UCSD-AML1 (cell line): Measurements from ENCODE around the gene POLR2E.
A peak's percentile ranks its signal among the peaks of the same experiment; 100 is the strongest.
"Not testable (repeated sequence)": the region's sequence is repeated elsewhere in the genome, so short reads cannot be mapped to it uniquely, and the experiment has no call there.

Source experiments
- DNase-seq: peaks from one replicate; lab custom pipeline; 2025; ENCODE audit not compliant: unreplicated experiment; lab: John Stamatoyannopoulos, UW

Gene POLR2E

DNA sequence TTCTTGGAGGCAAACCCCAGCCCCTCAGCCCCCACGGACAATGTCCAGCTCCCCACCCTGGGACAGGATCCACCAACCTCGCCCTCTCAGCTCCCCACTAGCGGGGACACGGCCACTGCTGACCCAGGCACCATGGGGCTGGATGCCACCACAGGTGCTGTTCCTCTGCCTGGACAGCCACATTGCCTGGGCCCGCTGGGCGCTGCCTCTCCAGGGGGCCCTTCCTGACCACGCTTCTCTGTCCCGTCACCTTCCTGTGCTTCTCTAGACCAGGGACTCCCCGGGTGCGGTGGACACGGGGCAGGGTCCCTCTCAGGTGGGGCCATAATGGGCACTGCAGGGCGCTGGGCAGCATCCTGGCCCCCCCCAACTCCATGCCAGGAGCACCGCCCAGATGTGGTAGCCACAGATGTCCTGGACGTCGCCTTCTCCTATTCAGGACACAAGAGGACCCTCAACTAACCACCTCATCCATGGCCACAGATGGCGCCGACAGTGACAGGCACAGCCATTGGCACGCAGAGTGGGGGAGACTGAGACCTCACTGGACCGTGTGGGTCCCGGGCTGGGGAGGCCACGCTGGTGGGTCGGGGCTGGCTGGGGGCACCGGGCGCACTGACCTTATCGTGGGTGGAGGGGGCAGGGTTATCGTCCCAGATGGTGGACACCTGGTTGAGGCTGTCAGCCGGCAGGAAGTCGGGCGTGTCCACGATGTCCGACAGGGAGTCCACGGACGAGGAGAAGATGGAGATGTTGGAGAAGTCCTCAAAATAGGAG lies 32.0 kb upstream of the POLR2E start:
- DNase-seq = no peak

DNA sequence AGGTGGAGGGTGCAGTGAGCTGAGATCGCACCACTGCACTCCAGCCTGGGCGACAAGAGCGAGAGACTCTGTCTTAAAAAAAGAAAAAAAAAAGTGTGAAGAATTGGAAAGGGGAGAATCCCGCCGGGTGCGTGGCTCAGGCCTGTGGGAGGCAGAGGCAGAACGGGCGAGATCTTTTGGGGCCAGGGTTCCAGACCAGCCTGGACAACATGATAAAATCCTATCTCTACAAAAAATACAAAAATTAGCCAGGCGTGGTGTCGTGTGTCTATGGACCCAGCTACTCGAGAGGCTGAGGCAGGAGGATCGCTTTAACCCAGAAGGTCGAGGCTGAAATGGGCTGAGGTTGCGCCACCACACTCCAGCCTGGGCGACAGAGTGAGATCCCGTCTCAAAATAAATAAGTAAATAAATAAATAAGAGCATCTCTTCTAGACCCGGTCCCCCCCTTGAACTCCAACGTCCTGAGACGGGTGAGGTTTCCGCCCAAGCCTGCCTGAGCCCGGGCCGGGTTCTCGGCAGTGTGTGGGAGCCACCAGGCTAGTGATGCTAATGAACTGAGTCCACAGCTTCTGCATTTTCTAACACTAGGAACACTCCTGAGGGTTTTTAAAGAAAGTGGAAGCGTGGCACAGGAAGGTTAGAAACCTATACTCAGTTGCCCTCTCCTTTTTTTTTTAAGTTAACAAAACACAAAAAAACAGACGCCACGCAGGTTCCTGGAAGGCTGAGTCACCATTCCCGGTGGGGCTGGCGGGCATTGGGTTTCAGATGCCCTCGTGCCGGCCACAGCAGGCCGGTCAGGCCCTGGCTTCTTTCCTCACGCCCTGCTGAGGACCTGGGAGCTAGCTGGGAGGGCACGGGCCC lies 30.7 kb upstream of the POLR2E start:
- DNase-seq = peak; percentile 46

DNA sequence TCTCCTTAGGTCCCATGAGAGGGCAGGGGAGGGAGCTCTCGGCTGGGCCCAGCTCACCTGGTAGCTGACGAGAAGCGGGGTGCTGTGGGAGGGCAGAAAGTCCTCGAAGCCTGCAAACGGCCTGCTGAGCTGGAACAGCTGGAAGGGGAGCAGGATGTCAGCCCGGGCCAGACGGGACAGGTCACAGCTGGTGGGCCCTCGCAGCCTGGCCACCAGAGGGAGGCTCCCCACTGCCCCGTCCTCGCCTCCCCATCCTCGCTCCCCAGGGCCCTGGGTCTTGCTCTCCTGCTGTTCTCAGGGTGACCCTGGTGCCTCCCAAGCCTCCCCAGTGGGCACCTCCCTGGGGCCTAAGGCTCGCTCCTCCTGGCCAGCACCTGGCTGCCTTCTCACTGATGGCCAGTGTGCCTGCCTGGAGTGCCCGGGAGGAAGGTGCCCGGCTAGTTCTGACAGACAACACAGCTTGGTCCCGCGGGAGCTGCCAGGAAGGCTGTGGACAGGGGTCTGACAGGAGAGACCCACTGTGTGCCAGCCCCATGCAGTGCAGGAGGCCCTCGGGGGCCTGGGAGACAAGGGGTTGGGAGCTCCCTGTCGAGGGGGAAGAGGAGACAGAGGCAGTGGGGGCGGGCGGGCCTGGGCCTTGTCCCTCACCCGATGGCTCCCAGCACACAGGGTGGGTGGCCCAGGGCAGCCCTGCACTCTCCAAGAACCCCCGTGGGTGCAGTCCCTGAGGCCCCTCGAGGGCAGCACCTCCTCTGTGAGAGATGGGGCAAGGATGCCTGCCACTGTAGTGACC lies 28.9 kb upstream of the POLR2E start:
- no peak for DNase-seq

DNA sequence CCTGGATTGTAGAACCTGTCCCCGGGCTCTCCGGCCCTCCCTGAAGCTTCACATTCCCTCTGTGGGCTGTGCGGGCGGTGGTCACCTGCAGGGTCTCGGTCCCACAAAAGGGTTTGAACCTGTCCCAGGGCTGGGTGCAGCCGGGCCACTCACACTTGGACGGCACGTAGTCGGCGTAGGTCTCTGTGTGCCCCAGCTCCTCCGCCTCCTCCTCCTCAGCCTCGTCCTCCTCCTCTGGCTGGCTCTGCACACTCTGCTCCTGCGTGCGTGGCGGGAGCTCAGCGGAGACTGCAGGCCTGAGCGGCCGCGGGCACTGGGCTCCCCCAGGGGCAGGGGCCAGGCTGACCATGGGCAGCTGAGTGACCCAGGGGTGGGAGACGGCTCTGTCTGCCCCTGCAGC lies 28.2 kb upstream of the POLR2E start:
- DNase-seq = no peak

DNA sequence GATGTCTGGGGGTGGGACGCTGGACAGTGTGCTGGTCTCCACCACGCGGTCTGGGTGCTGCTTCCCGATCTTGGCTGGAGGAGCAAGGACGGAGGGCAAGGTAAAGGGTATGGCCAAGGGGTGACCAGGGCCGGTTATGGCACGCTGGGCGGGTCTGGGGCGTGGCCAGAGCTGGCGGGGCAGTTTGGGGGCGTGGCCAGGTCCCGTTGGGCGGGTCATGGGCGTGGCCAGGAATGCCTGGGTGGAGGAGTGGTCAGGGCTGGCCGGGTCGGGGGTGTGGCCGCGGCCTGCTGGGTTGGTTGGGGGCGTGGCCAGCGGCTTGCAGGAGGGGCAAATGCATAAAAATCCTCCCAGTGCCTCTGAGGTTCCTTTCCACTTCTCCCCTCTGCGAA lies 27.8 kb upstream of the POLR2E start:
- peak; percentile 79 for DNase-seq

DNA sequence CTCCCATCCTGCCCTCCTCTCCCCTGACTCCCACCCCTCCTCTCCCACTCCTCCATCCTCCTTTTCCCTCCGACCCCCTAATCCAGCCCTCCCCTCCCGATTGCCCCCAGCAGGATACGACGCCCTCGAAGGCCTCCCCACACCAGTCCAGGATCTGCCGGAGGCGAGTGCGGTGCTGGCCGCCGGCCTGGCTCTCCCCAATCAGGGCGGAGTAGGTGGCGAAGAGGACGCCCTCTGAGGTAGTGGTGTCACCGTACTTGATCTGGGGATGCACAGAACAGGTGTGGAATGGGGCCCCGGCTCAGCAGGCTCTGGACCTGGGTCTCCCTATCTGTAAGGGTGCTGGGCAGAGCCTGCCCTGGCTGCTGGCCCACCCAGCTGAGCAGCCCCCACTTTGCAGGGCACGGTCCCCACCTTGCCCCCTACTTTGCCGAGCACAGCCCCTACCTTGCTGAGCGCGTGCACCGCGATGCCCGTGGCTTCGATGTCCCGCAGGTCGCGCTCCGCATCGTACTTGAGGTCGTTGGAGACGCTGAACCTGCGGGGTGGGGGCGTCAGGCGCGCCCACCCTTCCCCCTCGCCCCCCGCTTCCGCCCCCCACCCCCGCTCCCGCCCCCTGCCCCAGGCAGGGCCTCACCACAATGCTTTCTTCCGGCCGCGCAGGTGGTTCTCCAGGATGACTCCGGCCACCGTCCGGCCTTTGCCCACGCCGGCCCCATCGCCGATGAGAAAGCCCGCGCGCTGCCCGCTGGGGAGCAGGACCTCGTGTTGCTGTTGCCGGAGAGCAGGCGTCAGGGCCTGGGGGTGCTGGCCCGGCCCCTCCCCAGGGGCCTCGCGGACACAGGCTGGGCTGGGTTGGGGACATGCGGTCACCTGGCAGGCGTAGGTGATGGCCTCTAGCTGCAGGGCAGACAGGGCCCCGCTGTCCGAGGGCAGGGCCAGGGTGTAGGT lies 27.1 kb upstream of the POLR2E start:
- no peak for DNase-seq

DNA sequence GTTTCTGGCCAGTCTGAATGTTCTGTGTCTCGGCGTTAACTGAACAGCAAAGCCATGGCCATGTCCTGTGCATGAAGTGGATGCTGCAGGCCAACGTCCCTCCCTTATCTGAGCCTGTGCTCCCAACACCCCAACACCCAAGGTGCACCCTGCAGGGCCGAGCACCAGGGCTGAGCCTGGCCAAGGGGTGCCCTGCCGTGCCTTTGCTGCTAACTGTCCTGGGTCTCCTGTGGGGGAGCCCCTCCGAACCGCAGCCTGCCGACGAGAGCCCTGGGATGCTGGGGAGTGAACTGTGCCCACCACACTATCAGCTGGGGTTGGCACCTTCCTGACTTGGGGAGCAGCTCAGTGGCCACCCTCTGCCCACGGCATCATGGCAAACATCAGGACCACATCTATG lies 26.2 kb upstream of the POLR2E start:
- DNase-seq = no peak

DNA sequence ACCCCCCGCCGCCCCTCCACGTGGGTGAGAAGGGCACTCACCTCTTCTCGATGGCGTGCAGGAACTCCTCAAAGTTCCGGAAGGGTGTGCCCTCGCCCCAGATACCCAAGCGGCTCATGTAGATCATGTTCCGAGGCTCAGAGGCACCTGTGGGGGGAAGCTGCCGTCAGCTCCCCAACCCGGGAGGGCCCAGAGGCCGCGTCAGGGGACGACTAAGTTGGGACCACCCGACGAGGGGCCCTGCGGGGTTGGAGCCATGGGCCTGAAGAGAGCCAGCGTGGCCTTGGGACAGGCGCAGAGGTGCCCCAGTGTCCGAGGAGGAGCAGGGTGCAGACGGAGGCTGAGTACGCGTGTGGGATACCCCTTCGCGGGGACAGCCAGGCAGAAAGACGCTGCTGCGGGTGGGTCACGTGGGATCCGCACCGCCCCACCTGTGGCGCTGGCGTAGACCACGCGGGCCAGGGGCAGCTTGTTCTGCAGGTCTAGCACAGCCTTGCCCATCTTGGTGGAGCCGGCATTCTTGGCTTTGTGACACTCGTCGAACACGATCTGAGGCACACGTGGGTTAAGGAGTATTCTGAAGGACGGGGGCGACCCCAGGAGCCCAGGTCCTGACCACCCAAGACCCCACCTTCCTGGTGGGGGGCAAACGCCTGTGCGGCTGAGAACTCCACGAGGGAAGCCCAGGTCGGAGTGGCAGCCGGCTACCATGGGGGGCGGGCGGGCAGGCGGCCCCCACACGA lies 24.5 kb upstream of the POLR2E start:
- DNase-seq = no peak

DNA sequence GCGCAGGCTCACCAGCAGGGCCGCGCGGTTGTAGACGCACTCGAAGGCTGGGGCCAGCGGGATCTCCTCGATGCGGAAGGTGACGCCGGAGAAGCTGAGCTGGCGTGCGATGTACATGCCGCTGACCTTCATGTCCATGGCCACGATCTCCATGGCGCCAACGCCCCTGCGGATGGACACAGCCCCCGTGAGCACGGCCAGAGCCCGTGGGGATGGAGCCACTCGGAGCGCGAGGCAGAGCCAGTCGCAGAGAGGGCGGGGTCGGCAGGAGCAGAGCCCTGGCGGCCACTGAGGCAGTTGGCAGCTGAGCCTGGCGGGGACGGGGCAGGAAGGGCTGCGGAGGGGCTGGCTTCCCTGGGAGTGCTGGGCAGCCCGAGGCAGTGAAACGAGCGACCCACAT lies 23.8 kb upstream of the POLR2E start:
- no peak for DNase-seq

DNA sequence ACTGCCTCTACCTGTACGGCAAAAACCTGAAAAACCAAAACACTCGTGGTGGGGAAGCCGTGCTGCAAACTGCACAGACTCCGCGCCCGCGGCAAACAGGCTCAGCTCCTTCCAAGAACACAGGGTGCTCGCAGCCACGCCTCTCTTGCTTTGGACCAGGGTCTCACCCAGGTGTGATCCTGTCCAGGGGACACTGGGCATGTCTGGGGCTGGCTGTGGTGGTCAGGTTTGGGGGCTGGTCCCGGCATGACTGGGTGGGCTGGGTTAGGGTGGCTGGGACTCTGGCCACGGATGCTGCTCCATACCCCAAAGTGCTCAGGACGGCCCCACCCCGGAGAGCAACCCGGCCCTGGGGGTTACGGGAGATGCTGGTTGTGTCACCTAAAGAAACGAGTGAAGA lies 22.5 kb upstream of the POLR2E start:
- no peak for DNase-seq

DNA sequence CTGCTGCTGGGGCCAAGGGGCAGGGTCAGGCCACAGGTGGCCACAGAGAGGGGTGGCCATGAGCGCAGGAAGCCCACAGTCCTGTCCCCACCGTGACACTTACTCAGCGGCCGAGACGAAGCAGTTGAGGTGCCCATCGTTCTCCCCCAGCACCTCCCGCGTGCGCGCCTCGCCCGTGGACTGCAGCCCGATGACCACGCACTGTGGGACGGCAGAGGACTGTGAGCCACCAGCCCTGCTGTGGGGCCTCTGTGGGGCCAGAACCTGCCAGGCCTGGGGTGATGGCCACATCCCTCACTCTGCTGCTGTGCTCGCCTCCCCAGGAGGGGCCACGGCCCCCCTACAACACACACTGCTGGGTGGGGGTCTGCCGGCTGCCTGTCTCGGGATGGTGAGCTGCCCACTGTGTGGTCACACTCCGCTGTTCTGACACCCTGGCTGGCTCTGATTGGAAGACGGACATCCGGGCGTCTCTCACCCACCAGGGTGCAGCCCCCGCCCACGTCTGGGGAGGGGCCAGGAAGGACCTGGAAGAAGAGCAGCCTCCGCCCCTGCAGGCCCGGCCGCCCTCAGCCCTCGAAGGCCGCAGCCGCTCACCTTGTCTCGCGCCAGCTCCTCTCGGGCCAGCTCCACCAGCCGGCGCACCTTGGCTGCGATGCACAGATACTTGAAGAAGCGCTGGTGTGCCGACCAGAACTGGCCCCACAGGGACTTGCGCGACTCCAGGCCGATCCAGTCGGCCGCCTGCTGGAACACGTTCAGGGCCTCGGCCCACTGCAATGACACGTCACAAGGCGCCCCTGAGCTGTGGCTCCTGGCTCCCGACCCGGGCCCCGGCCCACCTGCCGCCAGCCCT lies 21.8 kb upstream of the POLR2E start:
- DNase-seq = no peak

DNA sequence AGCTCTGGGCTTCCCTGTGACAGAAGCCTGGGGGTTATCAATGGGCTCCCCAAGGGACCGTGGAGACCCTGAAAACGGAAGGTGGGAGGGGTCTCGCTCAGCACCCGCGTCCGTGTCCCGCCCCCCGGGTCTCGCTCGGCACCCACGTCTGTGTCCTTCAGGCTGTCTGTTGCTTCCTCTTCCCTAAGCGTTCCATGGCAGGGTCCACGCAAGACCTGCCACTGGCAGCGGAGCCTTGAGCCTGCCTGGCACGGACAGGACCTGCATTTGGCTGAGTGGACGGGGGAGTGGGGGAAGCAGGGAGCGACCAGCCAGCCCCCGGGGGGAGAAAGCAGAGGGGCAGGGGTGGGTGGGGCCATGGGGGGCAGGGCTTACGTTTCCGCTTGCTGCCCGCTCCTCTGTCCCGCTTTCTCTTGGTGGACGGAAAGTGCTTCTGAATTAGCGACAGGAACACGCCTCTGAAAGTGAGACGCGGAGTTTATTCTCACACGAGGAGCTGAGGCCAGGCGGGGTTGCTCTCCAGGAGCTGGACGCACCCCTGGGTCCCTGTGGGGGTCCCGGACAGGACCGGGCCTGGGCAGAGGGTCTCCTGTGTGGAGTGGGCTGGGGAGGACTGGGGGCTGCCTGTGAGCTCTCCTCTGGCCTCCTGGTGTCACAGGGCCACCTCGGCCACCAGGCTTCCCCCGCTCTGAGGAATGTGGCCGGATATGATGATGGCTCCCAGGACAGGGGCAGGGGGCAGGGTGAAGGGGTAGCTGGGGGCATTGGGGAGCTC lies 20.7 kb upstream of the POLR2E start:
- no peak for DNase-seq

DNA sequence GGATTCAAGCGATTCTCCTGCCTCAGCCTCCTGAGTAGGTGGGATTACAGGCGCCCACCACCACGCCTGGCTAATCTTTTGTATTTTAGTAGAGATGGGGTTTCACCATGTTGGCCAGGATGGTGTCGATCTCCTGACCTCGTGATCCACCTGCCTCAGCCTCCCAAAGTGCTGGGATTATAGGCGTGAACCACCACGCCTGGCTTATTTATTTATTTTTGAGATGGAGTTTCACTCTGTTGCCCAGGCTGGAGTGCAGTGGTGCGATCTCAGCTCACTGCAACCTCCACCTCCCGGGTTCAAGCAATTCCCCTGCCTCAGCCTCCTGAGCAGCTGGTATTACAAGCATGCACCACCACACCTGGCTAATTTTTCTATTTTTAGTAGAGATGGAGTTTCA lies 19.6 kb upstream of the POLR2E start:
- not testable (repeated sequence) for DNase-seq

DNA sequence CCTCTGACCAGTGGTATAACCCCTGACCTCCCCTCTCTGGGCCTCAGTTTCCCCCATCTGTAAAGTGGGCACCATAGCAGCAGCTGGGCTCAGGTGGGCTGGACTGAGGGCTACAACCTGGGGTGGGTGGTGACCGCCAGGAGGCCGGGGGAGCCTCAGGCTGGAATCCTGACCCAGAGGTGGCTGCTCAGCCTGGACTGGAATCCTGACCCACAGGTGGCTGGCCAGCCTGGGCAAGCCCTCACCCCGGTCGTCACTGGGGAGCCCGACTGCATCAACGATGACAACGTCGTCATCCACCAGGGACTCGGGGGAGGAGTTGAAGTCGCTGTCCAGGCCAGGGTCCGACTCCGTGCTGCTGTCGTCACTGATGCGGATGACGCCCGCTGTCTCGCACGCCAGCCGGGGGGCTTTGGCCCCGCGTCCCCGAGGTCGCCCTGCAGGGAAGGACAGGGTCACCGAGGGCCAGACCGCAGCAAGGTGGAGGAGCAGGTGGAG lies 18.9 kb upstream of the POLR2E start:
- DNase-seq = no peak

DNA sequence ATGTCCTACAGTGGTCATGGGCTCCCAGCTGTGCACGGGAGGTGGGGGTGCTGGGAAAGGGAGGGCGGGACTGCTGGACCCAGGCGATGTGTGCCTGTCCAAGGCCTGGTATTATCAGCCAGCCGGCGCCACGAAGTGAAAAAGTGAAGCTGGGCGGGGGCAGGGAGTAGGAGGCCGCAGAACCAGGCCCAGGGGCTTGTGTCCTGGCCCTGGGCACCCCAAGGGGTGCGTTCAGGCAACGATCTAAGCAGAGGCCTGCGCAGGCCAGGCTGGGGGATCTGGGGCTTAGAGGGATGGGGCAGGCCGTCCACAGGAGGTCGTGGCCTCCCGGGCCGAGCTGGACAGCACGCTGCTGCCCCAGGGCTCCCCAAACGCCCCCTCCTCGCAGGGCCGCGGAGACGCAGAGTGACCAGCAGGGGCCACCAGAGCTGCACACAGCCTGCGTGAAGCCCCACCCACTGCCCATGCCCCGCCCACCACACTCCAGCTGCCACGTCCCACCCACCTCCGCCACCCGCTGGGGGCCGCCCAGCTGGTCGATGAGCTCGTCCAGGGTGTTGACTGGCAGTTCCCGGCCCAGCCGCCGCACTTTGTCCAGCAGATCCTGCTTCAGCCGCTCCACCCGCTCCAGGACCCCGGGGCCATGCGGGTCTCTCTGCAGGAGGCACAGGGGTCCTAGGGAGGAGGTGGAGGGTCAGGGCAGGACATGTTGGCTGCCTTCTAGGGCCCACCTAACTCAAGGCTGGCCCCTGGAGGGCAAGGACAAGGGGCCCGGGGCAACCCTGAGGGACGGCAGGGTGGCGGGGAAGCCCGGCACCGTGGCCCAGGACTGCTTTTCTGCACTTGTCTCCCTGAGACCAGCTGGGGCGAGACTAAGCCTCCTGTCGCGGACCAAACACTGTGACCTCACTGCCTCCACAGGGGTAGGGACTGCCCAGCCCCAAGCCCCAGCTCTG lies 18.1 kb upstream of the POLR2E start:
- DNase-seq = peak; percentile 76

DNA sequence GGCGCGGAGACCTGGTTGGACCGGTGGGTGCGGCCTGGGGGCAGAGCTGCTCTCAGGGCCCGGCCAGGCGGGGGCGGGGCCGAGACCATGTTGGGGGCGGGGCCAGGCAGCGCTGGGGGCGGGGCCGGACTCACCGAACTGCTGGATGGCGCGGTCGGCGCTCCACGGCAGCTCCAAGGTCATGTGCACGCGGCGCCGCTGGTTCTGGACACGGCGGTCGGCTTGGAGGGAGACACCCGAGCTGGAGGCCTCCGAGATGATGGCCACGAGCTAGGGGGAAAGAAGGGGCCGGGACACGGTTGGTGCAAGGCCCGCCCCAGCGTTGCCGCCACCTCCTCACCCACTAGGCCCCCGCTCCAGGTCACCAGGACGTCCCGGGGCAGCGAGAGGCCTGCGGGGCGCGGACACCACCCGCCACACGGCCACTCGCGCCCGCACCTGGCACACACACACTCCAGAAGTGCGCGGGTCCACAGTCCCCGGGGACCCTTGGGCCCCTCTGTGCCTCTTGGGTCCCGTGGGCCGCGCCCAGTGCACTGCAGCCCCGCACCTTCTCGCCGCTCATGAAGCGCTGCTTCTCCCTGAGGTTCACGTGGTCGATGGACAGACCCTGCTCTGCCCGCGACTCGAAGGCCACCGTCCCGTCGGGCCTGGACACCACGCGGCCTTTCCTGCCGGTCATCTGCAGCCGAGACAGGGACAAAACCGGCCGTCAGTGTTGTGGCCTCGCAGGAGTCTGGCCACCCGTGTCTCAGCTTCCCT lies 17.3 kb upstream of the POLR2E start:
- DNase-seq = no peak
